Measurements from ENCODE around the gene SLC16A11. TPM values are rescaled to one million over a fixed set of nuclear protein-coding genes. Genes with fewer than 3 reads are reported as not detected.

SLC16A11 gene
- total RNA-seq, 1 donor from 2014 or later = 0.84 TPM

Other genes with a start within 250 kb of the SLC16A11 start
- gene TEKT1, start 212.4 kb downstream of the SLC16A11 start, total RNA-seq = not detected
- 0.16 TPM for gene ALOX12, start 48.0 kb downstream of the SLC16A11 start, total RNA-seq
- 243 TPM for gene RNASEK, start 31.5 kb downstream of the SLC16A11 start, total RNA-seq
- gene BCL6B, start 21.0 kb downstream of the SLC16A11 start, total RNA-seq = 32.2 TPM
- 2.9 TPM for gene SLC16A13, start 8.1 kb downstream of the SLC16A11 start, total RNA-seq
- 20.6 TPM for gene CLEC10A, start 36.2 kb upstream of the SLC16A11 start, total RNA-seq
- 3.3 TPM for gene ASGR2, start 70.7 kb upstream of the SLC16A11 start, total RNA-seq
- gene ASGR1, start 135.3 kb upstream of the SLC16A11 start, total RNA-seq = 2.2 TPM
- gene DLG4, start 175.7 kb upstream of the SLC16A11 start, total RNA-seq = 16.0 TPM
- gene ACADVL, start 175.8 kb upstream of the SLC16A11 start, total RNA-seq = 1,052 TPM
- gene DVL2, start 190.4 kb upstream of the SLC16A11 start, total RNA-seq = 24.7 TPM
- 47.4 TPM for gene PHF23, start 195.4 kb upstream of the SLC16A11 start, total RNA-seq
- 468 TPM for gene GABARAP, start 198.4 kb upstream of the SLC16A11 start, total RNA-seq
- 120 TPM for gene CTDNEP1, start 207.6 kb upstream of the SLC16A11 start, total RNA-seq
- 44.1 TPM for gene ELP5, start 208.1 kb upstream of the SLC16A11 start, total RNA-seq
- gene CLDN7, start 218.4 kb upstream of the SLC16A11 start, total RNA-seq = 5.6 TPM
- gene SLC2A4, start 237.6 kb upstream of the SLC16A11 start, total RNA-seq = 8.1 TPM

All from mesenteric fat pad (tissue), 1 donor.